ENCODE measurements around the gene CDCA4. TPM values are rescaled to one million over a fixed set of nuclear protein-coding genes. Genes with fewer than 3 reads are reported as not detected.

CDCA4 gene
- total and polyA plus RNA-seq, 5 donors from 2014 or later = 12.8 to 16.7 (median 15.3) TPM

DNA sequence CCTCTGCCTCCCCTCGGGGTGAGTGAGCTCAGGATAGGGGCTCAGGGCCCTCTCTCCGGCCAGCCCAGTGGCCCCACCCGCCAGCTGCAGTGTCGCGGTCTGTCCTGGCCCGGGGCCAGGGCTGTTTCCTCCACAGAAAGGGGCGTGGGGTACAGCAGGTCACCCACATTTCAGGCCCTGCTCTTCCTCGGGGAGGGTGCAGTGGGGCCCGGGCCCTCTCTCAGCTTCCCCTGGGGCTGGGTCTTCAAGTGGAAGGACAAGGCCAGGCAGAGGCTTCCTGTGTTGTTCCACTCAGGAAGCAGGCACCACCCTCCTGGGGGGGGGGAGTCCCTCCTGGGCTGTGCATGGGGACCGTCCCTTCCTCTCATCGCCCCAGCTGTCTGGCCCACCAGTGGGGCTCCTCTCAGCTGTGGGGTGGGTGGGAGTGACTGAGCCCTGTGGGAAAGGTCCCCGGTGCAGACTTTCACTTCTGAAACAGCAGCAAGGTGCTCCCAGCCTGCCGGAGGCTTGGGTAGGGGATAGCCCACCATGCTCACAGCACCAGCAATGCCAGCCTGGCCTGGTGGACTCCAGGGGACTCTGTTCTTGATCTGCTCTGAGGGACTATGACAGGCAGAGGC, 40.7 kb upstream of the CDCA4 start:
- peak overlapping the region; percentile 96 to 99 (median 98) for H3K27ac Mint-ChIP-seq
- Histone ChIP-seq H3K27ac (ENCODE audit: insufficient read depth, low read length, poor library complexity, severe bottlenecking) (peak overlapping the region; percentile 98), H3K9me3 (ENCODE audit: control insufficient read depth in 2 of 2, low read length in 2 of 2) (no peaks in the 10 kb centered on the region), H3K4me3 (ENCODE audit: low read depth, low read length) (peak overlapping the region; percentile 72), H3K4me1 (ENCODE audit: control insufficient read depth, insufficient read depth, low read length, poor library complexity, severe bottlenecking) (peaks cover 77% of the 10 kb centered on the region), H3K36me3 (ENCODE audit: control insufficient read depth, insufficient read depth, low read length) (peaks cover 2% of the 10 kb centered on the region), H3K27me3 (ENCODE audit: control insufficient read depth, insufficient read depth, low read length) (no peaks in the 10 kb centered on the region)
- no peak for ATAC-seq (ENCODE audit: low read depth in 2 of 2)
- H3K9me3 Mint-ChIP-seq = no peaks in the 10 kb centered on the region
- peaks cover 13 to 79% (median 43%) of the 10 kb centered on the region in 4 donors for H3K4me1 Mint-ChIP-seq
- H3K27me3 Mint-ChIP-seq = peaks cover 4% of the 10 kb centered on the region
- H3K36me3 Mint-ChIP-seq = peaks cover 6% of the 10 kb centered on the region
- DNase-seq = peak in 2 of 3 donors; percentile 33 to 57
- peak overlapping the region; percentile 93 to 100 (median 97) for H3K4me3 Mint-ChIP-seq

DNA sequence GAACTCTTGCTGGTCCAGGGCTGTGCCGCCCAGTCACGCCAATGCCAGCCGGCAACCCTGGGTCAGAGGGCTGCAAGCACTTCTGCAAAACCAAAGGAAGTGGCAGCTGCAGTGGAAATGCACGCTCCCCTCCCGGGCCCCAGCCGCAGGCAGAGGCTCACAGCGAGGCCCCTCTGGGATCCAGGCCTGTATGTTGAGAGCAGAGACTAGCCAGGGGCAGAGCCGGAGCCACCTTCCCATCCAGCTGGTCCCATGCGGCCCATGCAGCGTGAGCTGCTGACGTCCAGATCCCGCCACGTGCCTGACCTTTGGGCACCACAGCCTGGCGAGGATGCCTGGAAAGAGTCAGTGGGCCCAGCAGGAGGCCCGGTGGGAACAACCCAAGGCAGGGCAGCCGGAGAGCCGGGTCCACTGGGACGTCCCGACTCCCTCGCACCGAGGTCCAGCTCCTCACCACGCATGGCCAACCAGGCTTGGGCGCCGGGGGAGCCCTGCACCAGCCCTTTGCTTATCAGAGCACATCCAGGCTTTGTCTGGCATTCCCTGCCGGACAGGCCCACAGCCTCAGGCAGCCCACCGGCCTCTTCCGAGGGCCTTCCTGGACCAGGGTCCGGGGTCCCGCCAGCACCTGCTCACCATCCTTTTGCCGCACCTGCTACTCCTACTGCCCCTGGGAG, 40.0 kb upstream of the CDCA4 start:
- DNase-seq (peak in 2 of 3 donors; percentile 38 to 60), ATAC-seq (ENCODE audit: low read depth in 2 of 2) (no peak)
- Mint-ChIP-seq H3K4me1 (peaks cover 13 to 72% (median 43%) of the 10 kb centered on the region in 4 donors), H3K36me3 (peaks cover 6% of the 10 kb centered on the region), H3K27me3 (peaks cover 4% of the 10 kb centered on the region), H3K9me3 (no peaks in the 10 kb centered on the region), H3K4me3 (peak overlapping the region; percentile 93 to 100 (median 97)), H3K27ac (peak overlapping the region; percentile 96 to 98 (median 97))
- peak overlapping the region; percentile 98 for H3K27ac ChIP-seq (ENCODE audit: insufficient read depth, low read length, poor library complexity, severe bottlenecking)
- H3K9me3 ChIP-seq (ENCODE audit: control insufficient read depth in 2 of 2, low read length in 2 of 2) = no peaks in the 10 kb centered on the region
- H3K27me3 ChIP-seq (ENCODE audit: control insufficient read depth, insufficient read depth, low read length) = no peaks in the 10 kb centered on the region
- H3K4me1 ChIP-seq (ENCODE audit: control insufficient read depth, insufficient read depth, low read length, poor library complexity, severe bottlenecking) = peaks cover 70% of the 10 kb centered on the region
- peaks cover 8% of the 10 kb centered on the region for H3K36me3 ChIP-seq (ENCODE audit: control insufficient read depth, insufficient read depth, low read length)
- H3K4me3 ChIP-seq (ENCODE audit: low read depth, low read length) = peak overlapping the region; percentile 37

DNA sequence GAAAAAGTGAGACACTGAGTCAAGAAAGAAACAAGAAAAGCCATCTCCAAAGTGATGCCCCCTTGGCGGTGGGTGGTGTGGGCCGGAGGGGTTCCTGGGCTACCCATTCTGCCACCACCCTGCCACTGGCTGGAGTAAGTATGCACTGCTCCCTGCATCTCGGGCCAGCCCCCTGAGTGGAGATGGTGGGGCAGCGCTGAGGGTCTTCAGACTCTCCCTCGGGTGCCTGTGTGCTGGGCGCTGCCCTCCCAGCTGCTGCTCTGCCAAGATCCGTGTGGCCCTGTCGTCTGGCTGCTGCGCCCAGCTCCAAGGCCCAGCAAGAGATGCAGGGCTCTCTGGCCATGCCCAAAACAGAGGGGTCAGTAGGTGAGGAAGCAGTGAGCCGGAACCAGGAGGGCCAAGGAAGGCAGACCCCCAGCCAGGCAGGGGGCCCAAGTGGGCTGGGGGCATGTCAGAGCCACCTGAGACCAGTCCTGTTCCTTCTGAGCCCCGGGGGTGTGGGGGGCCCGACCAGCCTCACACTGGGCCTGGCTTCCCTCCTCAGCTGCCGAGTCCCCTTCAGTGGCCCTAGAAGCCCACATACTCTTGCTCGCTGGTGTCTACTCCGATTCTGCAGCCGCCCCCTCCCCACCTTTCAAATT, 39.2 kb upstream of the CDCA4 start:
- peaks cover 13 to 65% (median 40%) of the 10 kb centered on the region in 4 donors for H3K4me1 Mint-ChIP-seq
- H3K9me3 Mint-ChIP-seq = no peaks in the 10 kb centered on the region
- Histone ChIP-seq H3K9me3 (ENCODE audit: control insufficient read depth in 2 of 2, low read length in 2 of 2) (no peaks in the 10 kb centered on the region), H3K36me3 (ENCODE audit: control insufficient read depth, insufficient read depth, low read length) (peaks cover 16% of the 10 kb centered on the region), H3K27ac (ENCODE audit: insufficient read depth, low read length, poor library complexity, severe bottlenecking) (peak overlapping the region; percentile 98), H3K4me3 (ENCODE audit: low read depth, low read length) (peak overlapping the region; percentile 13), H3K4me1 (ENCODE audit: control insufficient read depth, insufficient read depth, low read length, poor library complexity, severe bottlenecking) (peaks cover 62% of the 10 kb centered on the region), H3K27me3 (ENCODE audit: control insufficient read depth, insufficient read depth, low read length) (no peaks in the 10 kb centered on the region)
- H3K27me3 Mint-ChIP-seq = peaks cover 4% of the 10 kb centered on the region
- ATAC-seq (ENCODE audit: low read depth in 2 of 2) (no peak), DNase-seq (no peak)
- H3K36me3 Mint-ChIP-seq = peaks cover 11% of the 10 kb centered on the region
- H3K27ac Mint-ChIP-seq = peak overlapping the region; percentile 96 to 97 (median 96)
- peak overlapping the region; percentile 93 to 100 (median 97) for H3K4me3 Mint-ChIP-seq

DNA sequence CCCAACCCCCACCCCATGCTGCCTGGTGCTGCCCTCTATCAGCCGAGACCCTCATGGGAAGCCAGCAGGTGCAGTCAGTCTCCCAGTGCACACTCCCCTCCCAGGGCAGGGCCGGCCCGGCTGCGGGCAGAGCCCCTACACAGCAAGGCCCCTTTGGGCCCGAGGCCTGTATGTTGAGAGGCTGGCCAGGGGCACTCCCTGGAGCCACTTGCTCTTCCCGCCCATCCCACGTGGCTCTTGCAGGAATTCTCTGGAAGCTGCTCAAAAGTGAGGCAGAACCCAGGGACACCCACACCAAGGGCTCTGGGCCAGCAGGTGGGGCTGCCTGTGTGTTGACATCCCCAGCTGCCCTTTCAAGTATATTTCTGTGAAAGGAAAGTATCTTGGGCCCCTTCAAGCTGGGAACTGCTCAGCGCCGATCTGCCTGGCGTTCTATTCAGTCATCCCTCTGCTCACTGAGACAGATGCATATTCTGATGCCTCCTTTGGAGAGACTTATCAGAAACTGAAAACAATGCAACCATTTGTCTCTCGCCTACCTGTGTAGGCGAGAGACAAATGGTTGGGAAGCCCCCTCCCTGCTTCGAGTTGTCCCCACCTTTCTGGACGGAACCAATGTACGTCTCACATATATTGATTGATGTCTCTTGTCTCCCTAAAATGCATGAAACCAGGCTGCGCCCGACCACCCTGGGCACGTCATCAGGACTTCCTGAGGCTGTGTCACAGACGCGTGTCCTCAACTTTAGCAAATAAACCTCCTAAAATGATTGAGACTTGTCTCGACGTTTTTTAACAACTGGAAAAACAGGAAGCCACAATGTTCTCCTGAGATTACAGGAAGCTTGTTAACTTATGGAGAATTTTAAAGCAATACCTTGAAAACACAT, 38.4 kb upstream of the CDCA4 start:
- H3K27me3 Mint-ChIP-seq = peaks cover 4% of the 10 kb centered on the region
- Histone ChIP-seq H3K4me3 (ENCODE audit: low read depth, low read length) (peak overlapping the region; percentile 51), H3K9me3 (ENCODE audit: control insufficient read depth in 2 of 2, low read length in 2 of 2) (no peaks in the 10 kb centered on the region), H3K36me3 (ENCODE audit: control insufficient read depth, insufficient read depth, low read length) (peaks cover 16% of the 10 kb centered on the region), H3K4me1 (ENCODE audit: control insufficient read depth, insufficient read depth, low read length, poor library complexity, severe bottlenecking) (peaks cover 55% of the 10 kb centered on the region), H3K27me3 (ENCODE audit: control insufficient read depth, insufficient read depth, low read length) (no peaks in the 10 kb centered on the region), H3K27ac (ENCODE audit: insufficient read depth, low read length, poor library complexity, severe bottlenecking) (peak overlapping the region; percentile 98)
- peak overlapping the region; percentile 93 to 100 (median 97) for H3K4me3 Mint-ChIP-seq
- H3K9me3 Mint-ChIP-seq = no peaks in the 10 kb centered on the region
- peak overlapping the region; percentile 96 to 97 (median 96) for H3K27ac Mint-ChIP-seq
- DNase-seq (peak; percentile 61 to 76 (median 67)), ATAC-seq (ENCODE audit: low read depth in 2 of 2) (peak; percentile 33 to 43)
- peaks cover 11% of the 10 kb centered on the region for H3K36me3 Mint-ChIP-seq
- peaks cover 13 to 60% (median 38%) of the 10 kb centered on the region in 4 donors for H3K4me1 Mint-ChIP-seq

DNA sequence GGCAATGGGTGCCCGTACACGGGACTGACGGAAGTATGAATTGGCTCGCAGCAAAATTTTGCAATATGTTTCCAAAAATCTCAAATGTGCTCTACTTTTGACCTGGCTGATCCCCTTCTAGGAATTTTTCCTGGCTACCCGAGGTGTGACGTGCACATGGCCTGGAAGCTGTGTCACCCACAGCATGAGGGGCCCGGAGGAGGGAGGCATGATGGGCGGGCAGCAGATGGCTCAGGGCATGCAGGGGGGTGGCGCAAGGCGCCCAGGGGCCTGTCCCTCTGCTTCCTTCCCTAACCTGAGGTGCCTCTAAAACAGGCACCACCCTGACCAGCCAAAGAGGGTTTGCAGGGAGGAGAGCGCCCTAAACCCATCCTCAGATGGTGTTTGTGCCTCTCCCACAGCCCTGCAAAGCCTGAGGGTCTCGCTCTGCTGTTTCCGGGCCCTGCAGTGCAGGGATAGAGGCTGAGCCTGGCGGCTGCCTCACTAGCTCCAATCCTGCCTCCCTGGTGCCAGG, 37.7 kb upstream of the CDCA4 start:
- Mint-ChIP-seq H3K27ac (peak overlapping the region; percentile 96 to 97 (median 96)), H3K4me1 (peaks cover 16 to 59% (median 36%) of the 10 kb centered on the region in 4 donors), H3K4me3 (peak overlapping the region; percentile 33 to 63 (median 43)), H3K27me3 (peaks cover 4% of the 10 kb centered on the region), H3K36me3 (peaks cover 15% of the 10 kb centered on the region), H3K9me3 (no peaks in the 10 kb centered on the region)
- no peak for DNase-seq
- no peaks in the 10 kb centered on the region for H3K27me3 ChIP-seq (ENCODE audit: control insufficient read depth, insufficient read depth, low read length)
- ATAC-seq (ENCODE audit: low read depth in 2 of 2) = no peak
- no peak overlapping the region for H3K4me3 ChIP-seq (ENCODE audit: low read depth, low read length)
- H3K36me3 ChIP-seq (ENCODE audit: control insufficient read depth, insufficient read depth, low read length) = peaks cover 22% of the 10 kb centered on the region
- no peaks in the 10 kb centered on the region for H3K9me3 ChIP-seq (ENCODE audit: control insufficient read depth in 2 of 2, low read length in 2 of 2)
- peaks cover 49% of the 10 kb centered on the region for H3K4me1 ChIP-seq (ENCODE audit: control insufficient read depth, insufficient read depth, low read length, poor library complexity, severe bottlenecking)
- peak overlapping the region; percentile 98 for H3K27ac ChIP-seq (ENCODE audit: insufficient read depth, low read length, poor library complexity, severe bottlenecking)

DNA sequence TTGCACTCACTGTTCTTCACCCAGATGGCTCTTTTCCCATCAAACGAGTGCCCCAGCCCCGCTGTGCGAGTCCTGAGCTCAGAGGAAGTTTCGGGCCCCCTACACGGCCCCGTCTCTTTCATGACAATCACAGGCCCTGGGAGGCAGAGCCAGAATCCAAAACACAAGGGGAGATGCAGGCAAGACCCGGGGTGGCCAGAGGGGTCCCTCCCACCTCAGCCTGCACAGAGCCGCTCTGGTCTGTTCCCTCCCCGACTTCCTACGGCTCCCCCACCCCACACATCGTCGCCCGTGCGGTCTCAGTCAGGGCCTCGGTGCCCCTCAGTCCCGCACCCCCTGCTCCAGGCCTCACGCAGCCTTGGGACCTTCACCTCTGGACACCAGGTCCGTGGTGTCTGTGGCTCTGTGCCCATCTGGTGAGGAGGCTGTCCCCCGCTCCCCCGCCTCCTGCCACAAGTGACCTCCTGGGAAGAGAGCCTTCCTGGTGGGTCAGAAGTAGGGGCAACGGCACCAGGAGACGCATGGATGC, 35.5 kb upstream of the CDCA4 start:
- peaks cover 11 to 44% (median 24%) of the 10 kb centered on the region in 4 donors for H3K4me1 Mint-ChIP-seq
- no peak overlapping the region for H3K4me3 Mint-ChIP-seq
- Histone ChIP-seq H3K36me3 (ENCODE audit: control insufficient read depth, insufficient read depth, low read length) (peaks cover 38% of the 10 kb centered on the region), H3K4me3 (ENCODE audit: low read depth, low read length) (no peak overlapping the region), H3K27ac (ENCODE audit: insufficient read depth, low read length, poor library complexity, severe bottlenecking) (no peak overlapping the region), H3K9me3 (ENCODE audit: control insufficient read depth in 2 of 2, low read length in 2 of 2) (no peaks in the 10 kb centered on the region), H3K27me3 (ENCODE audit: control insufficient read depth, insufficient read depth, low read length) (no peaks in the 10 kb centered on the region), H3K4me1 (ENCODE audit: control insufficient read depth, insufficient read depth, low read length, poor library complexity, severe bottlenecking) (peaks cover 27% of the 10 kb centered on the region)
- ATAC-seq (ENCODE audit: low read depth in 2 of 2) = no peak
- no peak for DNase-seq
- no peaks in the 10 kb centered on the region for H3K9me3 Mint-ChIP-seq
- no peaks in the 10 kb centered on the region for H3K27me3 Mint-ChIP-seq
- H3K27ac Mint-ChIP-seq = peak overlapping the region in 2 of 3 donors; percentile 7 to 86
- H3K36me3 Mint-ChIP-seq = peaks cover 25% of the 10 kb centered on the region
